HG03060 (cell line): ENCODE results near the gene DNAJB6.

ENCODE experiments used
- ATAC-seq: cut with Tn5 transposase; IDR thresholded peaks from one replicate; pipeline ENCODE4 v1.9.1; 2021; ENCODE audit warnings: low read depth, moderate number of reproducible peaks; ENCODE audit not compliant: unreplicated experiment

The DNAJB6 gene

GRCh38 chr7:157362729-157363128 lies 25.9 kb downstream of the DNAJB6 start:
- no peak for ATAC-seq

GRCh38 chr7:157366722-157367121 lies 29.9 kb downstream of the DNAJB6 start:
- no peak for ATAC-seq

DNA sequence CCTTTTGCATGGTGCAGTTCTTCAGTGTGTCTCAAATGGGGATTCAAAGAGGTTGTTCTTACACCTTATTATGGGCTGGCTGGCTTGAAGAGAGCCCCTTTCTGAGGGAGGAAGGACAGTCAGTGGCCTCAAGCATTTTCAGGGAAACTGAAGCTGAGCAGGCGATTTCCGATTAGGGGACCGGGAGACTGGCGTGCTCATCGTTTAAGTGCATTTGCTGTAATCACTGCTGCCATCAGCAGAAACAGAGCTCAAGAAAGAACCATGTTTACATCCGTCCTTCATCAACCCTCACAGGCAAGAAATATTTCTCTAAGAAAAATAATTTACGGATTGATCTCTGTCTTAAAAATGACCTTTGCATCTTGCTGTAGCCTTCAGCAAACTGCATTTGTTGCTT lies 32.2 kb downstream of the DNAJB6 start:
- ATAC-seq, result no peak

GRCh38 chr7:157370742-157371141 lies 33.9 kb downstream of the DNAJB6 start:
- ATAC-seq, result no peak

GRCh38 chr7:157371296-157371695 lies 34.5 kb downstream of the DNAJB6 start:
- ATAC-seq, result no peak

DNA sequence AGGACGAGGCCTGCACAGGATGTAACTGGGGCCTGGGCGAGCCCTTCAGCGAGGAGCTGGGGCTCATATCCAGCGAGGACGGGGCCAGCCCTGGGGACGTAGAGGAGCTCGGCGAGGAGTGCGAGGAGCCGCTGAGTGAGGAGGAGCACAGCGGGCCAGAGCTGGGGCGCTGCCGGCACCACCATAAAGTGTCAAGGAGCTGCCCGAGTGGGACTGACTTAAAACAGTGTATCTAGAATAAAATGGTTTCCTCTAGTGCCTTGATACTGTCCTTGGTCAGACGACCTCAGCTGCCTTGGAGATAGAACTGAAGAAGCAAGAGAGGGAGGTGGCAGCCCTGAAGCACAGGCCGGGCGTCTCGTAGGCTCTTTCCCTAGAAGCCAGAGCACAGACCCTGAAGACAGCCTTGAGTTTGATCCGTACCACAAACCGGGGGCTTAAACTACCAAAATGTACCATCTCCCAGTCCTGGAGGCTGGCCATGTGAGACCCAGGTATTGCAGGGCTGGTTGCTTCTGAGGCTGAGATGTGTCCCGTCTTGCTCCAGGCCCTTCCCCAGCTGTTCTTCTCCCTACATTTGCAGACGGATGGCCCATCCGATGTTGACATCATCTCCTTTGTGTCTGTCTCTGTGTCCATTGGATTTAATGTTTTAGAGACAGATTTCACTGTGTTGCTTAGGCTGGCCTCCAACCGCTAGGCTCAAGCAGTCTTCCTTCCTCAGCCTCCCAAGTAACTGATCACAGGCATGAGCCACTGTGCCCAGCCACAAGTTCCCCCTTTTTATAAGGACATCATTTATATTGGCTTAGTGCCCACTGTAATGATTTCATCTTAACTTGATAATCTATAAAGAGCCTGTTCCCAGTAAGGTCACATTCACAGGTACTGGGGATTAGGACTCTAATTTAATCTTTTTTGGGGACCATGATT lies 35.8 kb downstream of the DNAJB6 start:
- ATAC-seq, result no peak

GRCh38 chr7:157373493-157373892 lies 36.7 kb downstream of the DNAJB6 start:
- no peak for ATAC-seq

- no peak for ATAC-seq
These were observed 38.6 kb downstream of the DNAJB6 start for GRCh38 chr7:157375410-157375809.

- ATAC-seq, result no peak
These were observed 40.8 kb downstream of the DNAJB6 start for GRCh38 chr7:157377436-157378124.

GRCh38 chr7:157378390-157378789 lies 41.6 kb downstream of the DNAJB6 start:
- ATAC-seq, result no peak

DNA sequence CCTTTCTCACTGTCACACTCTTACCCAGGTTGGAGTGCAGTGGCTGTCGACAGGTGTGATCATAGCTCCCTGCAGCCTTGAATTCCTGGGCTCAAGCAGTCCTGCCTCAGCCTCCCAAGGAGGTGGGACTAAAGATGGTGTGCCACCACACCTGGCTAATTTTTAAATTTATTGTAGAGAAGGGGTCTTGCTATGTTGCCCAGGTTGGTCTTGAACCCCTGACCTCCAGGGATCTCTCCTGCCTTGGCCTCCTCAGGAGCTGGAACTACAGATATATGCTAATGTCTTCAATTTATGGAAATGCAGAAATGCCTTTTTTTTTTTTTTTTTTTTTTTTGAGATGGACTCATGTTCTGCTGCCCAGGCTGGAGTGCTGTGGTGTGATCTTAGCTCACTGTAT lies 42.7 kb downstream of the DNAJB6 start:
- no peak for ATAC-seq

GRCh38 chr7:157380416-157380815 lies 43.6 kb downstream of the DNAJB6 start:
- ATAC-seq, result no peak

GRCh38 chr7:157383868-157384267 lies 47.1 kb downstream of the DNAJB6 start:
- no peak for ATAC-seq

DNA sequence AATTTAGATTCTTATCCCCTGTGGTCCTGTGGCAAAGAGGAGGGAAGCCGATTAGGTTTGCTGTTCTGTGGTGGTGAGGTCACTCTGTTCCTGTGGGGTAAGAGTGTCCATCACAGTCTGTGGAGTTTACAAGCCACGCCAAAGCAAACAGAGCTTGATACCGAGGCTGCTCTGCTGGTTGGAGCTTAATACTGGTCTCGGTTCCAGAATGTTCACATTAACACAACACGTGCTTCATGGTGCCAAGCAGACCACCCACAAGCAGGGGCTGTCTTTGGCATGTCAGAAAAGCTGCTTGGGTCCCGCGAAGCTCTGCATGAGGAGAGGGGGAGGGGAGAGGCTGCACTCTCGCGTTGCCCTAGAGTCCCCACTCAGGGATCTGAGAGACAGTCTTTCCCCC lies 47.5 kb downstream of the DNAJB6 start:
- ATAC-seq, result no peak

DNA sequence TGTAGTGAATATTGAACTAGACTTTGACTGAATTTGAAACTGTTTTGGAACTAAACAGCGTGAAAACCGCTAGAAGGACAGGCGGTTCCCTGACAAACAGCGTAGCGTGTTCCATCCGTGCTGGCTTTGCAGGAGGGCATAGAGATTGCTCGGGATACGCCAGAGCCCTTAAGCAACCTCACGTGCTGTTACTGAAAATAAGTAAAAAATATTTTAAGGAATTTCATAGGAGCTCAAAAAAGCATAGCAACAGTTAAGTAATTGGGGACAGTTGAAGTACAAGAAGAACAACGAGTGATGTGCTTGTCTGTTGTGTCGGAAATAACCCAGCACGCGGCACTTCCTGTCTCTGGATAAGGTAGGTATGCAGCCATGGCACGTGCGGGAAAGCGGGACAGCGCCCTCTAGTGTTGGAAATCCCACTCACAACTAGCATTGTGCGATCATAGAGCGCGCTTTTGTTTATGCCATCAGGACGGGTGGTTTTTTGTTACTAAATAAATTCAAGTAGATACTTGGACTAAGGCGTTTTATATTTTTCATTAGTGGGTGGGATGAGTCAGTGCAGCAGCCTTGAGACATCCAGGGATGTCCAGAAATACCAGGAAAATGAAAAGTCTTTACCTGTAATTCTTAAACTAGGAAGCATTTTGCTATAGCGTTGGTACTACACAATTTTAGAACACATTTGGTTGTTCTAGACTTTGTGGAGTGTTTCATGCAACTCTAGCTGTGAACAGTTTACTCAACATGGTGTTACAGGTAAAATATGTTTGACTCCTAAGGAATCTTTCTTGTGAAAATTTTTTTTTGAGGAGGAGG lies 50.4 kb downstream of the DNAJB6 start:
- peak; percentile 89 for ATAC-seq

DNA sequence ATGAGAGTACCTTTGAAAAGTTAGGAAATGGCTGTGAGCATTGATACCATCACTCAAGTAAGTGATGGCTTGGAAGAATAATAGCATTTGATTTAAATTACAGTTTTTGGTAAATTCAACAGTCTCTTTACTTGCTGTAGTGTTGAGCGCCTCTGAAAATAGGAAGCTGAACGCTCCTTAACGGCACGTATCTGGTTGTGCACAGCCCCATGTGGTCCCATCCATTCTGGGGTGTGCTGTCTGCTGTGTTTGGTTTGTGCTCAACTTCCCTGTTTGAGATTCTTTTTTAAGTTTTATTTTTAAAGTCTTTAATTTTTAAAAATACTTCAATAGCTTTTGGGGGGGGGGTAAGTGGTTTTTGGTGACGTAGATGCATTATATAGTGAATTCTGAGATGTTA lies 51.5 kb downstream of the DNAJB6 start:
- ATAC-seq, result no peak

DNA sequence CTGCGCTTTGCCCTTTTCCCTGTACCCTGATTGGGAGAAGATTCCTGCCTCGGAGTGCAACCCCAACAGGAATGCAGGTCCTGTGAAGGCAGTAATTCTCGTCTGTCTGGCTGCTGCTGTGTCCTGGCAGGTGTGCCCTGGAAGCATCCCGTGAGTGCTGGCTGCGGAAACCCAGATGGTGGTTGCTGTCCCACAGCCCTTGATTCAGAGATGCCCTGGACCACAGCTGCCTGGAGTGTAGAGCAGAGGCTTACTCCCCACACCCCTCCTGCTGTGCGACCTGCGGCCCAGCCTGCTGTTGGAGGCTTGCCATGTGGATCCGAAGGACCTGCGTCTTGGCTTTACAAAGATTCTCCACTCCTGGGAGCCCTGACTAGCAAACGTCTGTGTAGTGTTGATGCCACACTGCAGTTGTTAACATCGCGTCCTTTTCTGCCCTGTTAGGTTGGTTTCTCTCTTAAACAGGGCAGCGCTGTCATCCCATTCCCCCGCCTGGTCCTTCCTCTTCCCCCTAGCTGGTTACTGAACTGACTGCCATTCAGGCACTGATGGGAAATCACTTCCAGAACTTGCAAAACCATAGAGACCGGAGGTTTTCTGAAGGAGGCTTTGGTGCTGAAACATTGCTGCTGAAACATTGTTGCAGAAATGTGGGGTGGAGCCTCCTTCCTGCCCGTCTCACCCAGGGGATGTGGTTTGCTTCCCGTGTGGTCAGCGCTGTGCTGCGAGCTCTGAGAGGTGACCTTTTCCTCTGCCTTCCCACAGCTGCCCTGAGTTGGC lies 53.3 kb downstream of the DNAJB6 start:
- ATAC-seq, result no peak

GRCh38 chr7:157391036-157391710 lies 54.4 kb downstream of the DNAJB6 start:
- no peak for ATAC-seq

DNA sequence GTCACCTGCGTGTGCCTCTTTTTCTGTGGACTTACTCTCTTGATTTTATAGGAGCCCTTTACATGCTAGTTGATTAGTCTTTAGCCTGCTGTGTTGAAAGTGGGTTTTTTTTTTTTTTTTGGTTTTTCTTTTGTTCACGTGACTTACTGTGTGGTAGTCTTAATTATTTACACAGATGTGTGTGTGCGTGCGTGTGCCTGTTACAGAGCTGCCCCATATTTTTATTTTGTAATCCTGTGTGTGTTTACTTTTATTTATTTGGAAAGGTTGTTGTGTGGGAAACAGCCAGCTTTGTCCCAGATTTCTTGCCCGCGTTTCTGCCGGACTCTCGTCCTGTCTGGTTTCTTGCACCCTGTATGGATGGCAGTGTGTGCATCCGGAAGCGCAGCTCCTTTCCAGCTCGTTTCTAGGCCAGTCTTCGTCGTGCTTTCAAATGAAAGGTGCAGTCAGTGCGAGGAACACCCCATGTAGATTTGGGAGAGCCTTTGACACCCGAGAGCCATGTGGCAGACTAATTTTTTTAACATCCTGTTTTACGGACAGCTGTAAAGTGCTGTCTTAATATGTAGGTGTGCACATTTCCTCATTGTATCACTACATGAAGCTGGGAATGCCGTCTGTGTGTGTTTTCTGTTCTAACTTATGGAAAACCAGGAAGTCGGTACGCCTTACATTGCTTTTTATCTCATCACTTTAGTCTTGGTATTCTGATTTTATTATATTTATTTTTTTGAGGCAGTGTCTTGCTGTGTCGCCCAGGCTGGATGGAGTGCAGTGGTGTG lies 55.6 kb downstream of the DNAJB6 start:
- no peak for ATAC-seq
